Heart left ventricle (tissue), 13 donors: ENCODE data around the gene ARL5C.

ENCODE experiments used
- CTCF ChIP-seq, 12 donors: fragments of 200-600 bp; sonication (generic) in 4 of 12; IDR thresholded peaks; one replicate each; pipeline versions ENCODE4 v1.5.0 to v1.8.0; 2018 to 2022; ENCODE audit warnings: antibody characterized with exemption in 12 of 12, mild to moderate bottlenecking in 5 of 12
- POLR2A ChIP-seq, 2 donors: fragments of 450-650 bp; IDR thresholded peaks; one replicate each; pipeline ENCODE4 v1.6.1; 2017; ENCODE audit warnings: antibody characterized with exemption in 2 of 2, mild to moderate bottlenecking in 2 of 2, moderate library complexity in 2 of 2
- donor health status: ischemic (EF 13 %, LVEDD 7.1; RV severe dilation, severe dysfunction).
- donor health status: DM: no; HTN: yes; CAD: no.
- donor health status: DM: no; HTN: no; CAD: no.
- donor health status: ischemic (EF 25% LVEDD 6.9; RV normal size, moderate dysfunction).
- donor health status: ischemic (EF 25% LVEDD 5.7; RV mildly dilated, moderate dysfunction).
- donor health status: ischemic (EF 35%, LVEDD 5.7; RV mildly dilated, moderate dysfunction).
- donor health status: nonischemic (EF 11% LVEDD 7.7; RV severe dilation, severe dysfunction).
- donor health status: DM: yes; HTN: yes; CAD: no.
- donor health status: PGD.
- donor health status: ischemic (EF 29% LVEDD 5.4; RV normal size, mild dysfunction).
- donor health status: nonischemic (EF 23%, LVEDD 6.1; RV moderate dilation, normal function).

DNA sequence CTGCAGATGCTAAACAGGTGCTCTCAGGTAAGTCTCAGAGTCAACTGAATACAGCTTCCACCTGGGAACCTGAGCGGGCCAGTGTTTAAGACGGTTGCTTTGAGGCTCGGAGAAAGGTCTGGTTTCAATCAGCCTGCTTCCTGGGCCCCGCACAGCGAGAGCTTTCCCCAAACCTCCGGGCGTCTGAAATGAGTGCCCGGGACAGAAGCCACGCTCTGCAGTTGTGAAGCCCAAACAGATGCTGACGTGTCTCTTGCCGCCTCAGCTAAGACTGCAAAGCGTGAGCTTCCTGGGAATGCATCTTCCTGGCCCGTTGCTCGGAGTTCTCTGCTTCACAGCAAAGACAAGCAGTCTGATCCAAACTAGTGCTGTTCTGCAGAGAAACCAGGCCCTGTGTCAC lies 51.2 kb downstream of the ARL5C start:
- TF ChIP-seq POLR2A (IDR thresholded peaks at IDR 0.05): no peak
- no peak for TF ChIP-seq CTCF (IDR thresholded peaks at IDR 0.05)
